Activated T-helper 17 cell treated with anti-CD3 and anti-CD28 coated beads, Interleukin-2, amount 50 U/mL, for 72 hours (primary cell): ENCODE results near the gene LUC7L3. TPM values are rescaled to one million over a fixed set of nuclear protein-coding genes. Genes with fewer than 3 reads are reported as not detected.
A peak's percentile ranks its signal among the peaks of the same experiment; 100 is the strongest.
"Not testable (repeated sequence)": the region's sequence is repeated elsewhere in the genome, so short reads cannot be mapped to it uniquely, and the experiment has no call there.

ENCODE experiments used
- ATAC-seq: fragments of 150-1000 bp; cut with Tn5 transposase; replicated peaks from 2 replicates; pipeline ENCODE4 v1.10.0; 2021; ENCODE audit warnings: mild to moderate bottlenecking, moderate library complexity
- H3K27ac Mint-ChIP-seq: one replicate; pipeline ENCODE4 v1.8.0; 2022; ENCODE audit warnings: mixed read lengths
- H3K27me3 Mint-ChIP-seq: one replicate; pipeline ENCODE4 v1.8.0; 2022; ENCODE audit warnings: mixed read lengths
- H3K36me3 Mint-ChIP-seq: one replicate; pipeline ENCODE4 v1.8.0; 2022; ENCODE audit warnings: low read depth, mild to moderate bottlenecking, mixed read lengths
- H3K4me1 Mint-ChIP-seq: one replicate; pipeline ENCODE4 v1.8.0; 2022; ENCODE audit warnings: mixed read lengths
- H3K4me3 Mint-ChIP-seq: one replicate; pipeline ENCODE4 v1.8.0; 2022; ENCODE audit warnings: mild to moderate bottlenecking, mixed read lengths
- H3K9me3 Mint-ChIP-seq: one replicate; pipeline ENCODE4 v1.8.0; 2022; ENCODE audit warnings: mixed read lengths
- total RNA-seq, 2 donors: library from RNA; stranded (reverse); gene quantifications; one replicate each; pipeline ENCODE4 v1.2.3, GENCODE V29; 2022

The LUC7L3 gene
- total RNA-seq, 2 donors from 2014 or later: 113 to 142 TPM

- H3K27ac Mint-ChIP-seq: peak overlapping the region; percentile 70
- H3K36me3 Mint-ChIP-seq: peaks cover 44% of the 10 kb centered on the region
- H3K4me1 Mint-ChIP-seq: no peaks in the 10 kb centered on the region
- H3K27me3 Mint-ChIP-seq: no peaks in the 10 kb centered on the region
- H3K4me3 Mint-ChIP-seq: no peak overlapping the region
- no peaks in the 10 kb centered on the region for H3K9me3 Mint-ChIP-seq
- ATAC-seq: no peak
Measured at GRCh38 chr17:50691550-50692447, 27.6 kb upstream of the LUC7L3 start.

- Mint-ChIP-seq H3K4me3 (no peak overlapping the region), H3K9me3 (no peaks in the 10 kb centered on the region), H3K27ac (no peak overlapping the region), H3K4me1 (no peaks in the 10 kb centered on the region), H3K36me3 (peaks cover 52% of the 10 kb centered on the region), H3K27me3 (no peaks in the 10 kb centered on the region)
- no peak for ATAC-seq
Measured at GRCh38 chr17:50692448-50693035, 26.9 kb upstream of the LUC7L3 start.

GRCh38 chr17:50693036-50693682 is 26.2 kb upstream of the LUC7L3 start:
- Mint-ChIP-seq H3K4me1 (no peaks in the 10 kb centered on the region), H3K36me3 (peaks cover 58% of the 10 kb centered on the region), H3K27me3 (no peaks in the 10 kb centered on the region), H3K27ac (no peak overlapping the region), H3K4me3 (no peak overlapping the region), H3K9me3 (no peaks in the 10 kb centered on the region)
- no peak for ATAC-seq

GRCh38 chr17:50696365-50696879 is 23.0 kb upstream of the LUC7L3 start:
- Mint-ChIP-seq H3K27ac (peak overlapping the region; percentile 67), H3K4me3 (no peak overlapping the region), H3K36me3 (peaks cover 91% of the 10 kb centered on the region), H3K27me3 (no peaks in the 10 kb centered on the region), H3K4me1 (no peaks in the 10 kb centered on the region), H3K9me3 (no peaks in the 10 kb centered on the region)
- no peak for ATAC-seq

- ATAC-seq: no peak
- Mint-ChIP-seq H3K27me3 (no peaks in the 10 kb centered on the region), H3K4me3 (no peak overlapping the region), H3K9me3 (no peaks in the 10 kb centered on the region), H3K27ac (peak overlapping the region; percentile 67), H3K4me1 (no peaks in the 10 kb centered on the region), H3K36me3 (peaks cover 95% of the 10 kb centered on the region)
Measured at GRCh38 chr17:50697062-50697461, 22.3 kb upstream of the LUC7L3 start.

- H3K4me3 Mint-ChIP-seq: no peak overlapping the region
- peak overlapping the region; percentile 67 for H3K27ac Mint-ChIP-seq
- no peak for ATAC-seq
- no peaks in the 10 kb centered on the region for H3K4me1 Mint-ChIP-seq
- no peaks in the 10 kb centered on the region for H3K27me3 Mint-ChIP-seq
- H3K9me3 Mint-ChIP-seq: no peaks in the 10 kb centered on the region
- H3K36me3 Mint-ChIP-seq: peaks cover 97% of the 10 kb centered on the region
Measured at GRCh38 chr17:50697663-50698272, 21.6 kb upstream of the LUC7L3 start.

- Mint-ChIP-seq H3K36me3 (peaks cover 94% of the 10 kb centered on the region), H3K4me3 (no peak overlapping the region), H3K4me1 (peaks cover 10% of the 10 kb centered on the region), H3K27ac (no peak overlapping the region), H3K9me3 (no peaks in the 10 kb centered on the region), H3K27me3 (no peaks in the 10 kb centered on the region)
- ATAC-seq: no peak
Measured at GRCh38 chr17:50699410-50699809, 20.0 kb upstream of the LUC7L3 start.

- H3K4me1 Mint-ChIP-seq: peaks cover 15% of the 10 kb centered on the region
- ATAC-seq: no peak
Measured at GRCh38 chr17:50703162-50703561, 16.2 kb upstream of the LUC7L3 start.

GRCh38 chr17:50707289-50708049 is 11.9 kb upstream of the LUC7L3 start, which contains the start of gene ANKRD40:
Gene ANKRD40 (minus strand): TSS chr17:50707914. CDS start chr17:50707654, 260 bp downstream.
- Mint-ChIP-seq H3K27me3 (no peaks in the 10 kb centered on the region), H3K36me3 (peaks cover 42% of the 10 kb centered on the region), H3K4me3 (peak within 1 kb of the TSS; percentile 92), H3K27ac (peak within 1 kb of the TSS; percentile 94), H3K9me3 (no peaks in the 10 kb centered on the region), H3K4me1 (peaks cover 25% of the 10 kb centered on the region)
- ATAC-seq: peak; percentile 84

More at GRCh38 chr17:50703162-50703561, 16.2 kb upstream of the LUC7L3 start:
- Mint-ChIP-seq H3K27me3 (no peaks in the 10 kb centered on the region), H3K4me3 (no peak overlapping the region), H3K27ac (peak overlapping the region; percentile 65), H3K9me3 (no peaks in the 10 kb centered on the region), H3K36me3 (peaks cover 83% of the 10 kb centered on the region)

- peak overlapping the region; percentile 94 for H3K27ac Mint-ChIP-seq
- H3K27me3 Mint-ChIP-seq: no peaks in the 10 kb centered on the region
- H3K4me1 Mint-ChIP-seq: peaks cover 23% of the 10 kb centered on the region
- peak overlapping the region; percentile 92 for H3K4me3 Mint-ChIP-seq
- H3K9me3 Mint-ChIP-seq: no peaks in the 10 kb centered on the region
- peaks cover 37% of the 10 kb centered on the region for H3K36me3 Mint-ChIP-seq
- ATAC-seq: peak; percentile 7
Measured at GRCh38 chr17:50708050-50709000, 11.1 kb upstream of the LUC7L3 start.

- Mint-ChIP-seq H3K27ac (peak overlapping the region; percentile 94), H3K4me3 (peak overlapping the region; percentile 92), H3K36me3 (peaks cover 30% of the 10 kb centered on the region), H3K4me1 (peaks cover 16% of the 10 kb centered on the region)
- H3K27me3 Mint-ChIP-seq, ATAC-seq, H3K9me3 Mint-ChIP-seq: not testable (repeated sequence)
Measured at GRCh38 chr17:50709053-50709452, 10.3 kb upstream of the LUC7L3 start.

- Mint-ChIP-seq H3K4me3 (peak overlapping the region; percentile 92), H3K4me1 (peaks cover 13% of the 10 kb centered on the region), H3K27ac (peak overlapping the region; percentile 94), H3K27me3 (no peaks in the 10 kb centered on the region), H3K9me3 (no peaks in the 10 kb centered on the region), H3K36me3 (peaks cover 20% of the 10 kb centered on the region)
- no peak for ATAC-seq
Measured at GRCh38 chr17:50710025-50710424, 9.4 kb upstream of the LUC7L3 start.

- no peaks in the 10 kb centered on the region for H3K9me3 Mint-ChIP-seq
Measured at GRCh38 chr17:50710650-50711049, 8.8 kb upstream of the LUC7L3 start.

More at GRCh38 chr17:50710650-50711049, 8.8 kb upstream of the LUC7L3 start:
- ATAC-seq: no peak
- Mint-ChIP-seq H3K4me3 (no peak overlapping the region), H3K27ac (peak overlapping the region; percentile 94), H3K36me3 (peaks cover 14% of the 10 kb centered on the region), H3K4me1 (peaks cover 11% of the 10 kb centered on the region), H3K27me3 (no peaks in the 10 kb centered on the region)
